Stimulated activated CD4-positive, alpha-beta T cell treated with anti-CD3 and anti-CD28 coated beads, Interleukin-4, amount 100 ng/mL, for 24 hours (primary cell): ENCODE results near the gene VWA3A.
"Not testable (repeated sequence)": the region's sequence is repeated elsewhere in the genome, so short reads cannot be mapped to it uniquely, and the experiment has no call there.

Experiments
- DNase-seq: peaks from one replicate; pipeline ENCODE4 v3.0.0-alpha.2; 2020

The VWA3A gene

GRCh38 chr16:22092143-22092933, at the start of gene VWA3A:
VWA3A (plus strand) TSS chr16:22092541; CDS start chr16:22092638, 97 bp downstream.
- no peak for DNase-seq

- not testable (repeated sequence) for DNase-seq
Measured at GRCh38 chr16:22043882-22044281, 48.5 kb upstream of the VWA3A start.

GRCh38 chr16:22045888-22046287, 46.5 kb upstream of the VWA3A start:
- not testable (repeated sequence) for DNase-seq

GRCh38 chr16:22050963-22051362, 41.4 kb upstream of the VWA3A start:
- DNase-seq = no peak

- DNase-seq = no peak
Measured at GRCh38 chr16:22052980-22053379, 39.4 kb upstream of the VWA3A start.

- DNase-seq = no peak
Measured at GRCh38 chr16:22053921-22054341, 38.4 kb upstream of the VWA3A start.

- no peak for DNase-seq
Measured at GRCh38 chr16:22054847-22055590, 37.3 kb upstream of the VWA3A start.

GRCh38 chr16:22055881-22056280, 36.5 kb upstream of the VWA3A start:
- DNase-seq = no peak

- no peak for DNase-seq
Measured at GRCh38 chr16:22063888-22064467, 28.4 kb upstream of the VWA3A start.

- DNase-seq = no peak
Measured at GRCh38 chr16:22065252-22065651, 27.1 kb upstream of the VWA3A start.

- no peak for DNase-seq
Measured at GRCh38 chr16:22070361-22071330, 21.7 kb upstream of the VWA3A start.

- no peak for DNase-seq
Measured at GRCh38 chr16:22071331-22071910, 20.9 kb upstream of the VWA3A start.

GRCh38 chr16:22073350-22073749, 19.0 kb upstream of the VWA3A start:
- no peak for DNase-seq

- DNase-seq = no peak
Measured at GRCh38 chr16:22075043-22075757, 17.1 kb upstream of the VWA3A start.

- no peak for DNase-seq
Measured at GRCh38 chr16:22075776-22076175, 16.6 kb upstream of the VWA3A start.

GRCh38 chr16:22077700-22078313, 14.5 kb upstream of the VWA3A start:
- peak; percentile 77 for DNase-seq

GRCh38 chr16:22078656-22079055, 13.7 kb upstream of the VWA3A start:
- DNase-seq = no peak

- no peak for DNase-seq
Measured at GRCh38 chr16:22081050-22081449, 11.3 kb upstream of the VWA3A start.

GRCh38 chr16:22086440-22086839, 5.9 kb upstream of the VWA3A start:
- no peak for DNase-seq

- DNase-seq = no peak
Measured at GRCh38 chr16:22088642-22089041, 3.7 kb upstream of the VWA3A start.

- DNase-seq = no peak
Measured at GRCh38 chr16:22089910-22090309, 2.4 kb upstream of the VWA3A start.
